ENCODE data around the gene STXBP6. TPM values are rescaled to one million over a fixed set of nuclear protein-coding genes. Genes with fewer than 3 reads are reported as not detected.

STXBP6 gene
- total and polyA plus RNA-seq, 12 donors = 12.2 to 49.0 (median 24.4) TPM

- DNase-seq (no peak), ATAC-seq (peak in 1 of 8 donors; percentile 54)
- H3K36me3 ChIP-seq = no peaks in the 10 kb centered on the region
- 70 to 73% methylated on average over 3 of the region's 3 CpGs for WGBS, 2 donors
- TF ChIP-seq, protein P1, sequence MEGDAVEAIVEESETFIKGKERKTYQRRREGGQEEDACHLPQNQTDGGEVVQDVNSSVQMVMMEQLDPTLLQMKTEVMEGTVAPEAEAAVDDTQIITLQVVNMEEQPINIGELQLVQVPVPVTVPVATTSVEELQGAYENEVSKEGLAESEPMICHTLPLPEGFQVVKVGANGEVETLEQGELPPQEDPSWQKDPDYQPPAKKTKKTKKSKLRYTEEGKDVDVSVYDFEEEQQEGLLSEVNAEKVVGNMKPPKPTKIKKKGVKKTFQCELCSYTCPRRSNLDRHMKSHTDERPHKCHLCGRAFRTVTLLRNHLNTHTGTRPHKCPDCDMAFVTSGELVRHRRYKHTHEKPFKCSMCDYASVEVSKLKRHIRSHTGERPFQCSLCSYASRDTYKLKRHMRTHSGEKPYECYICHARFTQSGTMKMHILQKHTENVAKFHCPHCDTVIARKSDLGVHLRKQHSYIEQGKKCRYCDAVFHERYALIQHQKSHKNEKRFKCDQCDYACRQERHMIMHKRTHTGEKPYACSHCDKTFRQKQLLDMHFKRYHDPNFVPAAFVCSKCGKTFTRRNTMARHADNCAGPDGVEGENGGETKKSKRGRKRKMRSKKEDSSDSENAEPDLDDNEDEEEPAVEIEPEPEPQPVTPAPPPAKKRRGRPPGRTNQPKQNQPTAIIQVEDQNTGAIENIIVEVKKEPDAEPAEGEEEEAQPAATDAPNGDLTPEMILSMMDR (IDR thresholded peaks at IDR 0.05) = no peak
- intact Hi-C loops (cut with DNase I) = no loop called here
- H3K27ac ChIP-seq = no peak overlapping the region
- H3K27me3 ChIP-seq = no peaks in the 10 kb centered on the region
- no peak overlapping the region for H3K4me3 ChIP-seq
- peaks cover 2 to 73% (median 49%) of the 10 kb centered on the region in 9 donors for H3K4me1 ChIP-seq
- H3K9me3 ChIP-seq = no peaks in the 10 kb centered on the region
These were observed 125.4 kb downstream of the STXBP6 start for GRCh38 chr14:24924544-24924943.

DNA sequence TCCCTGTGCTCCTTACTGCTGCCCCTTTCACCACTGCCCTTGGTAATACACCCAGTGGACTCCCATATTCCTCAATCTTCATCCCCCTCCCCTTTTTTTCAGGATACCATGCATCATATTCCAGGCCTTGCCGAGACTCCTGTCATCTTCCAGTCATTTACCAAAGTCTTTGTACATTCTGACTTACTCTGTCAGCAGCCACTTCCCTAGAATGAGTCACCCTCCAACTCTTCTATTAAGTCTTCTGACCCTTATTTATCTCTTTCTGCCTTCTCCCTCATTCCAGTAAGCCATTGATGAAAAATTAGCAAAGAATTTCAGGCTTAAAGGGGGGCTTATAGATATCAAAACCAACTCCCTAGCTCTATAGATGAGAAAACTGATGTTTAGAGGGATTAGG lies 128.0 kb downstream of the STXBP6 start:
- peak in 2 of 8 donors; percentile 65 to 74 for ATAC-seq
- TF ChIP-seq, protein P1 (IDR thresholded peaks at IDR 0.05) = no peak
- Histone ChIP-seq H3K36me3 (no peaks in the 10 kb centered on the region), H3K27me3 (no peaks in the 10 kb centered on the region), H3K27ac (peak overlapping the region in 3 of 10 donors; percentile 2 to 26 (median 15)), H3K4me3 (no peak overlapping the region), H3K4me1 (peaks cover 2 to 59% (median 28%) of the 10 kb centered on the region in 9 donors), H3K9me3 (no peaks in the 10 kb centered on the region)
- no peak for DNase-seq
- WGBS, 2 donors = 50 to 52% methylated on average over 1 of the region's 1 CpG
- intact Hi-C loops (cut with DNase I) = no loop called here

DNA sequence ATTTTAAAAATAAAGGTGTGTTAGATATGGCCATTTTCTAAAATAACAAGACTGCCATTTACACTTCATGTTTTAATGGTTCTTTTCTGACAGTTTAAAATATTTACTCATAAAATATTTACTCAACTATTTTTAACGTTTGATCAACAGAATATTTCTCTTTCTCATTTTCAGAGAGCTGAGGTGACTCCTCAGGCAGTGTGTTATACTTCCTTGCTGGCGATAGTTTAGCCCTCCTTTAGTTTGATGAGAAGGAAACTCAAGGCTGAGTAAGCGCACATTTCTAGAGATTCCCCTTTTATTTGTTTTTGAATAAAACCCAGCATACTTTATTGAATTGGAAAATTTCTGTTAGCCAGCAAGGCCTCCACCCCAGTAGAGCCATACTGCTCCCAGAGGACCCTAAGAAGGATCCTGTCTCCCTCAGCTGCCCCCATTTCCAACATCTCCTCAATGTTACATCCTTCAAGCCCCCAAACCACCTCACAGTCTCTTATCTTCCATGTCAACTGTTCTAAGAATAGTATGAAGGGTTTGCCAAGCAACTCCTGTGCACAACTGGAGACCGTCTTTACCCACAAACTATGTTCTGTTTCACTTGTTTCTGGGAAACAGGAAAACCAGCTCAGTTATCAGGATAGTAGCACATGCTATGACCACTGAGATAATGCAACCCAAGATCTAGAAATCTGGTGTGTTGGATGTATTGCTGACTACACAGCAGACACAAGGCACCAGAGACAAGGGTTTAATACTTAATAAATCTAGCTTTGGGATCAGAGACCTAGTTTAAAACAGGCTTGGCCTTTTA lies 129.5 kb downstream of the STXBP6 start:
- no peak overlapping the region for H3K4me3 ChIP-seq
- H3K4me1 ChIP-seq = peaks cover 2 to 49% (median 21%) of the 10 kb centered on the region in 9 donors
- intact Hi-C loops (cut with DNase I) = no loop called here
- no peaks in the 10 kb centered on the region for H3K9me3 ChIP-seq
- H3K36me3 ChIP-seq = no peaks in the 10 kb centered on the region
- peak in 6 of 8 donors; percentile 27 to 46 (median 34) for ATAC-seq
- 69 to 80% methylated on average over 4 of the region's 4 CpGs for WGBS, 2 donors
- TF ChIP-seq, protein P1 (IDR thresholded peaks at IDR 0.05) = no peak
- DNase-seq = no peak
- H3K27ac ChIP-seq = peak overlapping the region in 6 of 10 donors; percentile 6 to 33 (median 23)
- no peaks in the 10 kb centered on the region for H3K27me3 ChIP-seq

- Histone ChIP-seq H3K9me3 (no peaks in the 10 kb centered on the region), H3K27ac (peak overlapping the region in 4 of 10 donors; percentile 7 to 41 (median 22)), H3K27me3 (no peaks in the 10 kb centered on the region), H3K36me3 (no peaks in the 10 kb centered on the region), H3K4me3 (no peak overlapping the region), H3K4me1 (peaks cover 2 to 50% (median 19%) of the 10 kb centered on the region in 9 donors)
- DNase-seq (no peak), ATAC-seq (peak in 2 of 8 donors; percentile 15 to 48)
- TF ChIP-seq, protein P1 (IDR thresholded peaks at IDR 0.05) = no peak
- intact Hi-C loops (cut with DNase I) = no loop called here
- WGBS, 2 donors = 28 to 37% methylated on average over 4 of the region's 4 CpGs
These were observed 131.1 kb downstream of the STXBP6 start for GRCh38 chr14:24918822-24919221.
